Breast epithelium (tissue), 4 donors: ENCODE measurements around the gene MRPL41. TPM values are rescaled to one million over a fixed set of nuclear protein-coding genes. Genes with fewer than 3 reads are reported as not detected.
A peak's percentile ranks its signal among the peaks of the same experiment; 100 is the strongest.
"Not testable (repeated sequence)": the region's sequence is repeated elsewhere in the genome, so short reads cannot be mapped to it uniquely, and the experiment has no call there.

Source experiments
- DNase-seq, 2 donors: peaks; one replicate each; pipeline ENCODE4 v3.0.0-alpha.2; 2019; ENCODE audit warnings: low spot score in 2 of 2
- H3K27ac ChIP-seq, 2 donors: fragments of 200-600 bp; sonication (generic) in 1 of 2; one replicate each; pipeline ENCODE4 v1.5.1; 2016 to 2019; ENCODE audit warnings: mild to moderate bottlenecking in 1 of 2
- H3K27me3 ChIP-seq, 2 donors: fragments of 200-600 bp; sonication (generic) in 1 of 2; one replicate each; pipeline versions ENCODE4 v1.5.1 to v1.6.0; 2017 to 2019; ENCODE audit warnings: control low read depth in 1 of 2, mild to moderate bottlenecking in 1 of 2
- H3K36me3 ChIP-seq: fragments of 200-600 bp; one replicate; pipeline ENCODE4 v1.5.1; 2019
- H3K4me1 ChIP-seq, 2 donors: fragments of 200-600 bp; sonication (generic); one replicate each; pipeline ENCODE4 v1.5.1; 2016 to 2019; ENCODE audit warnings: control low read depth in 1 of 2
- H3K4me3 ChIP-seq, 3 donors: fragments of 200-600 bp; sonication (generic); 1 replicate in 2 of 3; 2 replicates in 1 of 3; pipeline ENCODE4 v1.5.1; 2016 to 2019; ENCODE audit warnings: mild to moderate bottlenecking in 3 of 3, moderate library complexity in 2 of 3
- H3K9me3 ChIP-seq, 2 donors: fragments of 200-600 bp; sonication (generic) in 1 of 2; one replicate each; pipeline ENCODE4 v1.5.1; 2016 to 2019; ENCODE audit warnings: control low read depth in 1 of 2
- POLR2A ChIP-seq: fragments of 450-650 bp; IDR thresholded peaks from one replicate; pipeline ENCODE4 v1.6.1; 2016; ENCODE audit warnings: antibody characterized with exemption, mild to moderate bottlenecking, moderate library complexity
- POLR2AphosphoS5 ChIP-seq, 3 donors: sonication (generic); formaldehyde crosslinking; IDR thresholded peaks; one replicate each; pipeline ENCODE4 v1.6.1; 2017; ENCODE audit warnings: antibody characterized with exemption in 3 of 3
- intact Hi-C: fragments of 100-400 bp; cut with DNase I; formaldehyde crosslinking; loops from one replicate; pipeline ENCODE4 v1.15.1; 2023; ENCODE audit warnings: low total_unique reads
- total RNA-seq, 3 donors: library from RNA; depleted of rRNA; stranded (reverse); fragments of >200 nt; gene quantifications; one replicate each; pipeline ENCODE4 v1.1.0, GENCODE V29; 2016
- TF ChIP-seq, protein P1 (sequence below), 3 donors: fragments of 450-650 bp; IDR thresholded peaks; one replicate each; pipeline ENCODE4 v1.5.1; 2016 to 2017; ENCODE audit warnings: antibody characterized with exemption in 3 of 3, mild to moderate bottlenecking in 3 of 3, moderate library complexity in 3 of 3

MRPL41 gene
- total RNA-seq, 3 donors from 2014 or later: 45.4 to 71.8 (median 65.4) TPM

DNA sequence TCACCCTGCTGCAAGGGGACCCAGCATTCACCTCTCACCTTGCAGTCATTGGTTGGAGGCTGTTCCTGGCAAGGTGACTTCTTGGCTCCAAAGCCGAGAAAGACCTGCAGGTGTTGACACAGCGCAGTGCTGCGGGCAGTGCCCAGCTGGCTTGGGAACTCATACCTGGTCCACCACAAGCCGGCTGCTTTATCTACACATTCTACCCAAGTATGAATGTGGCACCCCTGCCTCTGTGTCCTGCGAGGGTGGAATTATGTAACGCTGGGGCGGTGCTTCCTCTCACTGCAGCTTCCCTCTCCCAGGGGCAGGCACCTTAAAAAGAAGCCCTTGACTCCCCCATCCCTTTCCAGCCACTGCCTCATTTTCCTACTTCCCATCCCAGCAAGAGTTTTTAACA is 41.1 kb downstream of the MRPL41 start:
- no peak for TF ChIP-seq POLR2A
- TF ChIP-seq, protein P1, sequence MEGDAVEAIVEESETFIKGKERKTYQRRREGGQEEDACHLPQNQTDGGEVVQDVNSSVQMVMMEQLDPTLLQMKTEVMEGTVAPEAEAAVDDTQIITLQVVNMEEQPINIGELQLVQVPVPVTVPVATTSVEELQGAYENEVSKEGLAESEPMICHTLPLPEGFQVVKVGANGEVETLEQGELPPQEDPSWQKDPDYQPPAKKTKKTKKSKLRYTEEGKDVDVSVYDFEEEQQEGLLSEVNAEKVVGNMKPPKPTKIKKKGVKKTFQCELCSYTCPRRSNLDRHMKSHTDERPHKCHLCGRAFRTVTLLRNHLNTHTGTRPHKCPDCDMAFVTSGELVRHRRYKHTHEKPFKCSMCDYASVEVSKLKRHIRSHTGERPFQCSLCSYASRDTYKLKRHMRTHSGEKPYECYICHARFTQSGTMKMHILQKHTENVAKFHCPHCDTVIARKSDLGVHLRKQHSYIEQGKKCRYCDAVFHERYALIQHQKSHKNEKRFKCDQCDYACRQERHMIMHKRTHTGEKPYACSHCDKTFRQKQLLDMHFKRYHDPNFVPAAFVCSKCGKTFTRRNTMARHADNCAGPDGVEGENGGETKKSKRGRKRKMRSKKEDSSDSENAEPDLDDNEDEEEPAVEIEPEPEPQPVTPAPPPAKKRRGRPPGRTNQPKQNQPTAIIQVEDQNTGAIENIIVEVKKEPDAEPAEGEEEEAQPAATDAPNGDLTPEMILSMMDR (IDR thresholded peaks at IDR 0.05): no peak
- no peak for TF ChIP-seq POLR2AphosphoS5 (IDR thresholded peaks at IDR 0.05)

DNA sequence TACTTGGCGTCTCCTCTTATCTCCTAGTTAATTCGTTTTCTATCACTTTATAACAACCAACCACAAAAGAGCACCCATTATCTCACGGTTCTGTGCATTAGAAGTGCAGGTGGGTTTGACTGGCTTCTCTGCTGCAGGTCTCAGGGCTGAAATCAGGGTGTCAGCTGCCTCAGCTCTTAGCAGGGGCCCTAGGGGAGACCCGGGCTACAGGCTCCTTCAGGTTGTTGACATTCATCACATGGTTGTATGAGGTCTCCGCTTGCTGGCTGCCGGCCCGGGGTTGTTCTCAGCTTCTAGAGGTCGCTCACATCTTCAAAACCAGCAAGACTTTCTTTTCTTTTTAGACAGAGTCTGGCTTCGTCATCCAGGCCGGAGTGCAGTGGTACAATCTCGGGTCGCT is 41.5 kb downstream of the MRPL41 start:
- TF ChIP-seq POLR2A (no peak), POLR2AphosphoS5 (IDR thresholded peaks at IDR 0.05) (no peak)
- TF ChIP-seq, protein P1 (IDR thresholded peaks at IDR 0.05): no peak
- H3K36me3 ChIP-seq: no peaks in the 10 kb centered on the region
- H3K27me3 ChIP-seq: no peaks in the 10 kb centered on the region
- intact Hi-C loops: no loop called here
- H3K27ac ChIP-seq: peak overlapping the region in 1 of 2 donors; percentile 48
- H3K4me3 ChIP-seq: no peak overlapping the region
- H3K9me3 ChIP-seq: no peaks in the 10 kb centered on the region
- DNase-seq: peak in 1 of 2 donors; percentile 70
- H3K4me1 ChIP-seq: peaks cover 6 to 8% of the 10 kb centered on the region in 2 donors

More for the DNA sequence above, 41.1 kb downstream of the MRPL41 start:
- H3K27ac ChIP-seq: peak overlapping the region in 1 of 2 donors; percentile 48
- intact Hi-C loops: no loop called here
- no peaks in the 10 kb centered on the region for H3K9me3 ChIP-seq
- H3K4me1 ChIP-seq: peaks cover 6 to 8% of the 10 kb centered on the region in 2 donors
- H3K4me3 ChIP-seq: no peak overlapping the region
- DNase-seq: no peak
- H3K36me3 ChIP-seq: no peaks in the 10 kb centered on the region
- no peaks in the 10 kb centered on the region for H3K27me3 ChIP-seq

DNA sequence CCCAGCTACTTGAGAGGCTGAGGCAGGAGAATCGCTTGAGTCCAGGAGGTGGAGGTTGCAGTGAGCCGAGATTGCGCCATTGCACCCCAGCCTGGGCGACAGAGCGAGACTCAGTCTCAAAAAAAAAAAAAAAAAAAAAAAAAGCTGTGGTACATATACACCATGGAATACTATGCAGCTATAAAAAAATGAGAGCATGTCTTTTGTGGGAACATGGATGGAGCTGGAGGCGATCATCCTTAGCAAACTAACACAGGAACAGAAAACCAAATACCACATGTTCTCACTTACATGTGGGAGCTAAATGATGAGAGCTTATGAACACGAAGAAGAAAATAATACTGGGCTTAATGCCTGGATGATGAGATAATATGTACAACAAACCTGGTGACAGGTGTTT is 44.9 kb downstream of the MRPL41 start:
- H3K27me3 ChIP-seq, intact Hi-C loops, H3K27ac ChIP-seq, H3K9me3 ChIP-seq, H3K36me3 ChIP-seq, H3K4me3 ChIP-seq, DNase-seq, H3K4me1 ChIP-seq: not testable (repeated sequence)

DNA sequence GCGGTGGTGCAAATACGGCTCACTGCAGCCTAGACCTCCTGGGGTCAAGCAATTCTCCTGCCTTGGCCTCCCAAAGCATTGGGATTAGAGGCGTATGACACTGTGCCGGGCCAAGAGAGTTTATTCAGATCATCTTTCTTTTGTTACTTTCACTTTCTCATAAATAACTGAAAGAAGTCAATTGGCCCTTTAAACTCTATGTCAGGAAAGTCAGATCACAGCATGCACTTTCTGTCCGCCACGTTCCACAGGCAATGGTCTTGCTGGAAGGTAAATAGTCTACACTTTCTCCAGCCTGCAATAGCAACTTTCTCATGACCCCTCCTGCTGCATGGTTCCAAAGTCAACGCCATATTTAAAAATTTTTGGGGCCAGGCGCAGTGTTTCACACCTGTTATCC is 47.3 kb downstream of the MRPL41 start:
- H3K27ac ChIP-seq: no peak overlapping the region
- no peak overlapping the region for H3K4me3 ChIP-seq
- no peaks in the 10 kb centered on the region for H3K4me1 ChIP-seq
- no peak for DNase-seq
- intact Hi-C loops: no loop called here
- no peaks in the 10 kb centered on the region for H3K9me3 ChIP-seq
- TF ChIP-seq, protein P1 (IDR thresholded peaks at IDR 0.05): no peak
- no peak for TF ChIP-seq POLR2AphosphoS5 (IDR thresholded peaks at IDR 0.05)
- no peak for TF ChIP-seq POLR2A
- no peaks in the 10 kb centered on the region for H3K27me3 ChIP-seq
- H3K36me3 ChIP-seq: no peaks in the 10 kb centered on the region

Other genes starting within 250 kb of the MRPL41 start
- 1 to 10 TPM; 2.1 to 6.9 (median 3.5) TPM for gene NRARP, start 249.6 kb upstream of the MRPL41 start, total RNA-seq
- gene EXD3, start 128.7 kb upstream of the MRPL41 start, total RNA-seq: 10 to 100 TPM in 2 of 3 donors, 1 to 10 TPM in 1; 7.7 to 28.7 (median 20.6) TPM
- 10 to 100 TPM in 1 of 3 donors, 1 to 10 TPM in 2; 2.9 to 13.8 (median 4.6) TPM for gene NOXA1, start 128.5 kb upstream of the MRPL41 start, total RNA-seq
- gene ENTPD8, start 110.5 kb upstream of the MRPL41 start, total RNA-seq: 1 to 10 TPM in 2 of 3 donors, not detected in 1; 2.0 to 3.2 TPM
- gene NSMF, start 92.5 kb upstream of the MRPL41 start, total RNA-seq: 10 to 100 TPM; 30.9 to 38.4 (median 37.4) TPM
- 10 to 100 TPM; 17.3 to 18.7 (median 17.7) TPM for gene PNPLA7, start 1.5 kb upstream of the MRPL41 start, total RNA-seq
- gene DPH7, start 27.0 kb downstream of the MRPL41 start, total RNA-seq: 10 to 100 TPM; 23.4 to 47.5 (median 45.1) TPM
- 10 to 100 TPM in 2 of 3 donors, 1 to 10 TPM in 1; 9.4 to 17.7 (median 16.5) TPM for gene ZMYND19, start 38.6 kb downstream of the MRPL41 start, total RNA-seq
- gene ARRDC1, start 53.8 kb downstream of the MRPL41 start, total RNA-seq: 100 to 1,000 TPM in 1 of 3 donors, 10 to 100 TPM in 2; 23.8 to 122 (median 57.0) TPM
- gene EHMT1, start 67.1 kb downstream of the MRPL41 start, total RNA-seq: 100 to 1,000 TPM in 1 of 3 donors, 10 to 100 TPM in 2; 63.7 to 113 (median 91.2) TPM